ENCODE results near the gene INPP5A. TPM values are rescaled to one million over a fixed set of nuclear protein-coding genes. Genes with fewer than 3 reads are reported as not detected.
A peak's percentile ranks its signal among the peaks of the same experiment; 100 is the strongest.

Gene INPP5A
- total RNA-seq, 1 donor from 2014 or later, result 35.4 TPM

- Mint-ChIP-seq H3K4me3 (no peak overlapping the region), H3K27me3 (ENCODE audit: low read depth) (no peaks in the 10 kb centered on the region), H3K9me3 (no peaks in the 10 kb centered on the region), H3K4me1 (peaks cover 57% of the 10 kb centered on the region), H3K36me3 (ENCODE audit: low read depth) (peaks cover 2% of the 10 kb centered on the region), H3K27ac (ENCODE audit: unreplicated experiment) (peak overlapping the region; percentile 98)
- TF ChIP-seq CTCF (conservative IDR thresholded peaks at IDR 0.05), result no peak
- no peak for DNase-seq (ENCODE audit: low read depth, low spot score)
These were observed 49.6 kb downstream of the INPP5A start for GRCh38 chr10:132587175-132587574.

- Mint-ChIP-seq H3K27me3 (ENCODE audit: low read depth) (no peaks in the 10 kb centered on the region), H3K4me3 (no peak overlapping the region), H3K36me3 (ENCODE audit: low read depth) (peaks cover 2% of the 10 kb centered on the region), H3K27ac (ENCODE audit: unreplicated experiment) (peak overlapping the region; percentile 50), H3K4me1 (peaks cover 48% of the 10 kb centered on the region), H3K9me3 (no peaks in the 10 kb centered on the region)
- no peak for TF ChIP-seq CTCF (conservative IDR thresholded peaks at IDR 0.05)
- DNase-seq (ENCODE audit: low read depth, low spot score), result no peak
These were observed 50.9 kb downstream of the INPP5A start for GRCh38 chr10:132588301-132589013.

GRCh38 chr10:132589015-132589414 is 51.4 kb downstream of the INPP5A start:
- Mint-ChIP-seq H3K4me3 (no peak overlapping the region), H3K36me3 (ENCODE audit: low read depth) (peaks cover 2% of the 10 kb centered on the region), H3K27ac (ENCODE audit: unreplicated experiment) (no peak overlapping the region), H3K4me1 (peaks cover 47% of the 10 kb centered on the region), H3K9me3 (no peaks in the 10 kb centered on the region), H3K27me3 (ENCODE audit: low read depth) (no peaks in the 10 kb centered on the region)
- no peak for TF ChIP-seq CTCF (conservative IDR thresholded peaks at IDR 0.05)
- DNase-seq (ENCODE audit: low read depth, low spot score), result no peak

- H3K9me3 Mint-ChIP-seq, result no peaks in the 10 kb centered on the region
- H3K36me3 Mint-ChIP-seq (ENCODE audit: low read depth), result peaks cover 2% of the 10 kb centered on the region
- DNase-seq (ENCODE audit: low read depth, low spot score), result no peak
- no peak overlapping the region for H3K27ac Mint-ChIP-seq (ENCODE audit: unreplicated experiment)
- no peak for TF ChIP-seq CTCF (conservative IDR thresholded peaks at IDR 0.05)
- peaks cover 51% of the 10 kb centered on the region for H3K4me1 Mint-ChIP-seq
- no peak overlapping the region for H3K4me3 Mint-ChIP-seq
- no peaks in the 10 kb centered on the region for H3K27me3 Mint-ChIP-seq (ENCODE audit: low read depth)
These were observed 52.1 kb downstream of the INPP5A start for GRCh38 chr10:132589681-132590080.

- DNase-seq (ENCODE audit: low read depth, low spot score), result no peak
- H3K27ac Mint-ChIP-seq (ENCODE audit: unreplicated experiment), result no peak overlapping the region
- peak overlapping the region; percentile 24 for H3K4me3 Mint-ChIP-seq
- no peaks in the 10 kb centered on the region for H3K9me3 Mint-ChIP-seq
- peaks cover 2% of the 10 kb centered on the region for H3K36me3 Mint-ChIP-seq (ENCODE audit: low read depth)
- H3K4me1 Mint-ChIP-seq, result peaks cover 54% of the 10 kb centered on the region
- no peak for TF ChIP-seq CTCF (conservative IDR thresholded peaks at IDR 0.05)
- H3K27me3 Mint-ChIP-seq (ENCODE audit: low read depth), result no peaks in the 10 kb centered on the region
These were observed 52.6 kb downstream of the INPP5A start for GRCh38 chr10:132590094-132590751.
